Uterus (tissue), 2 donors: ENCODE results near the gene HOXA10.

ENCODE experiments used
- POLR2A ChIP-seq, 2 donors: fragments of 450-650 bp; IDR thresholded peaks; one replicate each; pipeline ENCODE4 v1.6.1; 2016; ENCODE audit warnings: antibody characterized with exemption in 2 of 2, mild to moderate bottlenecking in 1 of 2, moderate library complexity in 1 of 2
- TF ChIP-seq, protein P1 (sequence below), 4 experiments: fragments of 200-600 bp in 2 of 4; fragments of 450-650 bp in 2 of 4; sonication (generic) in 2 of 4; IDR thresholded peaks; one replicate each; pipeline ENCODE4 v1.5.1; 2016 to 2019; ENCODE audit warnings: antibody characterized with exemption in 4 of 4, mild to moderate bottlenecking in 2 of 4, moderate library complexity in 1 of 4

DNA sequence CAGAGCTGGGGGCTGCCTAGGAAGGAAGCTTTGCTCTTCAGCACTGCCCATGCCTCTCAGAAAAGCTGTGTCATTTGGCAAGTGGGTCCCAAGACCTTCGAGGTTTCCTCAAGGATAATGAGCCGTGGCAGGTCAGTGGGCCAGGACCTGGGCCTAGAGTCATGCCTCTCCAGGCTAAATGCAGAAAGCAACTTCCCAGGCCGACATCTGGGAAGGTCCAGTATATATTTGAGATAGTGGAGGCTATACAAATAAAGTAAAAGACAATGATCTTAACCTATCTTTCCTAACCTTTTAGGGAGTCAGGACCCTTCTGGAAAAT lies 2.4 kb upstream of the HOXA10 start:
- TF ChIP-seq, protein P1, sequence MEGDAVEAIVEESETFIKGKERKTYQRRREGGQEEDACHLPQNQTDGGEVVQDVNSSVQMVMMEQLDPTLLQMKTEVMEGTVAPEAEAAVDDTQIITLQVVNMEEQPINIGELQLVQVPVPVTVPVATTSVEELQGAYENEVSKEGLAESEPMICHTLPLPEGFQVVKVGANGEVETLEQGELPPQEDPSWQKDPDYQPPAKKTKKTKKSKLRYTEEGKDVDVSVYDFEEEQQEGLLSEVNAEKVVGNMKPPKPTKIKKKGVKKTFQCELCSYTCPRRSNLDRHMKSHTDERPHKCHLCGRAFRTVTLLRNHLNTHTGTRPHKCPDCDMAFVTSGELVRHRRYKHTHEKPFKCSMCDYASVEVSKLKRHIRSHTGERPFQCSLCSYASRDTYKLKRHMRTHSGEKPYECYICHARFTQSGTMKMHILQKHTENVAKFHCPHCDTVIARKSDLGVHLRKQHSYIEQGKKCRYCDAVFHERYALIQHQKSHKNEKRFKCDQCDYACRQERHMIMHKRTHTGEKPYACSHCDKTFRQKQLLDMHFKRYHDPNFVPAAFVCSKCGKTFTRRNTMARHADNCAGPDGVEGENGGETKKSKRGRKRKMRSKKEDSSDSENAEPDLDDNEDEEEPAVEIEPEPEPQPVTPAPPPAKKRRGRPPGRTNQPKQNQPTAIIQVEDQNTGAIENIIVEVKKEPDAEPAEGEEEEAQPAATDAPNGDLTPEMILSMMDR (IDR thresholded peaks at IDR 0.05): no peak
- TF ChIP-seq POLR2A (IDR thresholded peaks at IDR 0.05): no peak
